ENCODE data around the gene MYL4.

Gene MYL4

DNA sequence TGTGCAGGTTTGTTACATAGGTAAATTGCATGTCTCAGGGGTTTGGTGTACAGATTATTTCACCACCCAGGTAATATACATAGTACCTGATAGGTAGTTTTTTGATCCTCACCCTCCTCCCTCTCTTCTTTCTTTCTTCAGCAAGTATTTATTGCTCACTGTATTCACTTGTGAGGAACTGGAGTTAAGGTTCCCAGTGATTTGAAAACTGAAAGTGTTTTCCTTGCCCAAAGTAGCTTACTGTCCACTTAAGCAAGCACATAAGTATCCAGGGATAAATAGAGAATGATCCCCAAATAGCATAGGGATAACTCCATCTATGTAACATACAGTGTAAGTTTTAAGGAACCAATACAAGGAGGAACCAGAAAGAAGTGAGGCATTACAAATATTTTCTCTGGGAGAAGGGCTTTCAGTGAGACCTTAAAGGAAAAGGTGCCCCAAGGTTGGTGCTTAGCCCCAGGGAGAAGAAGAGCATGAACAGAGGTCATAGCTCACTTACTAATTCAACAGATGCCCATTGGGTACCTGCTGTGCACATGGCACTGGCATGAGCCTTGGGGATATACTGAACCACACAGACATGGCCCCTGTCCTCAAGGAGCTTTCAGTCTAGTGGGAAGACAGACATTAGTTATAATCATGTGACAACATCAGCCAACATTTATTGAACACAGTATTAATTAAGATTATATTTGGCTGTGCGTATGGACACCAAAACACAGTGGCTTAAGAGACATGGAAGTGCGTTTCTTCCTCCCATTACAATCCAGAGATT, 17.0 kb downstream of the MYL4 start:
- TF ChIP-seq, protein P1, sequence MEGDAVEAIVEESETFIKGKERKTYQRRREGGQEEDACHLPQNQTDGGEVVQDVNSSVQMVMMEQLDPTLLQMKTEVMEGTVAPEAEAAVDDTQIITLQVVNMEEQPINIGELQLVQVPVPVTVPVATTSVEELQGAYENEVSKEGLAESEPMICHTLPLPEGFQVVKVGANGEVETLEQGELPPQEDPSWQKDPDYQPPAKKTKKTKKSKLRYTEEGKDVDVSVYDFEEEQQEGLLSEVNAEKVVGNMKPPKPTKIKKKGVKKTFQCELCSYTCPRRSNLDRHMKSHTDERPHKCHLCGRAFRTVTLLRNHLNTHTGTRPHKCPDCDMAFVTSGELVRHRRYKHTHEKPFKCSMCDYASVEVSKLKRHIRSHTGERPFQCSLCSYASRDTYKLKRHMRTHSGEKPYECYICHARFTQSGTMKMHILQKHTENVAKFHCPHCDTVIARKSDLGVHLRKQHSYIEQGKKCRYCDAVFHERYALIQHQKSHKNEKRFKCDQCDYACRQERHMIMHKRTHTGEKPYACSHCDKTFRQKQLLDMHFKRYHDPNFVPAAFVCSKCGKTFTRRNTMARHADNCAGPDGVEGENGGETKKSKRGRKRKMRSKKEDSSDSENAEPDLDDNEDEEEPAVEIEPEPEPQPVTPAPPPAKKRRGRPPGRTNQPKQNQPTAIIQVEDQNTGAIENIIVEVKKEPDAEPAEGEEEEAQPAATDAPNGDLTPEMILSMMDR (IDR thresholded peaks at IDR 0.05; ENCODE audit: insufficient read depth, low read depth, low read length, missing control alignments), result no peak
- no peak overlapping the region for H3K4me3 ChIP-seq (ENCODE audit: low read depth, low read length)
- DNase-seq (ENCODE audit: low read depth), result no peak

DNA sequence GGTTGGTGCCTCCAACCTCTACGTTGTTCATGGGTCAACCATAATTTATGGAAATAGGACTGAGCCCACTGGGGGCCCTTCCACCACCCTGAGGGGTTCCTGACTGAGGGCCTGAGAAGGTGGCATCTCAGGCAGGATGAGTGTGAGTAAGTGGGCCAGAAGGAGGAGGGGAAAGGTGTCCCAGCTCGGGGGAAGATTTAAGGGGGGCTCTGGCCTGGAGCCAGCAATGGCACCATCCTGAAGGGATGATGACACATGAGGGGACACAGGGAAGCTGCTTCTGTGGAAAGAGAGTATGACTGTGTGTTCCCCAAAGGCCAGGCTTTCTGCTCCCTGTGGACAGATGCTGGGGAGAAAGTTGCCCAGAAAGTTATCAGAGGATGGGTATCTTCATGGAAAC, 18.7 kb downstream of the MYL4 start:
- H3K4me3 ChIP-seq (ENCODE audit: low read depth, low read length), result no peak overlapping the region
- DNase-seq (ENCODE audit: low read depth), result no peak
- TF ChIP-seq, protein P1 (IDR thresholded peaks at IDR 0.05; ENCODE audit: insufficient read depth, low read depth, low read length, missing control alignments), result no peak

DNA sequence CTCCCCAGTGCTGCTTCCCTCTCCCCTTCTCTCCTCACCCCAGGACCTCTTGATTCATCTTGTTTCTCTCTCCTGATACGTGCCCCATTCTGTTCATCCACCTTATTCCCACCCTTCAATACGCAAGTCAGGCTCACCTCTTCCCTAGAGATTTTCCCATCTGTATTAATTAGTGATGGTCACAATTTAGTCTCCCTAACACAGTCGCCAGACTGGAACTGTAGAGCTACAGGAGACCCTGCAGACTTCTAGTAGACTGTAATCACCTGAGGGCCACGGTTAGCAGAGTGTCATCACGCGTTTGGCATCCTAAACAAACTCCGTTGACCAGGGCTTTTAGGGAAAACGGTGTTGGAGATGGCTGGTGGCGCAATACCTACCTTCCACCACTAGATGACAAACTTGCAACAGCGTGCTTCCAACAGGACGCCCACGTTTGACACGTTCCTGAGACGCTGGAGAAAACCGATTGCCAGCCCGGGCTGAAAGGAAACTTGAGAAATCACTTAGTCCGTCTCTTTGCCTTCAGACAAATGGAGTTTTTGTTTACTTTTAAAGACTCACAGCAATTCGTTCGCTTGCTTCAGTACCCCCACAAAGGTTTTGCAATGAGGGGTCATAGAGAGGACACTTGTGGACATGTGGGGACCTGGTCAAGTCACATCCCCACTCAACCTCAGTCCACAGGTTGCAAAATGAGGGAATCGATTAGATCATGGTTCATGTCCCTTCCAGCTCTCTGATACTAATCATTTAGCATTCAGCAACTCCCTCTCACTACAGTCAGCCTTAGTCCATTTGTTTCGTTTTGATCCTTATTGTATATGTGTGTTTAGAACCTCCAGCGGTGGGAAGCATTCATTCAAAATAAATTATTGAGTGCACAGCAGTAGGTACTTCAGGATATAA, 20.6 kb downstream of the MYL4 start:
- peak overlapping the region; percentile 54 for H3K4me3 ChIP-seq (ENCODE audit: low read depth, low read length)
- TF ChIP-seq, protein P1 (IDR thresholded peaks at IDR 0.05; ENCODE audit: insufficient read depth, low read depth, low read length, missing control alignments), result peak; percentile 100
- DNase-seq (ENCODE audit: low read depth), result peak; percentile 91

DNA sequence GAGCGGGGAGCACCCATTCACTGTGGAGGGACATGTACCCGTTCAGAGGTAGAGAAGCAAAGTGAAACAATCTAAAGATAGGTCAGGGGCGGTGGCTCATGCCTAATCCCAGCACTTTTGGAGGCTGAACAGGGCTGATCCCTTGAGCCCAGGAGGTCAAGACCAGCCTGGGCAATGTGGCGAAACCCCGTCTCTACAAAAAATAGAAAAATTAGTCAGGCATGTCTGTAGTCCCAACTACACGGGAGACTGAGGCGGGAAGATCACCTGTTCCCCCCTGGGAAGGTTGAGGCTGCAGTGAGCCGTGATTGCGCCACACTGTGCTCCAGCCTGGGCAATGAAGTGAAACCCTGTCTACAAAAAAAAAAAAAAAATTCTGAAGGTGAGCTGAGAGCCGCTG, 21.7 kb downstream of the MYL4 start:
- TF ChIP-seq, protein P1 (IDR thresholded peaks at IDR 0.05; ENCODE audit: insufficient read depth, low read depth, low read length, missing control alignments), result no peak
- peak; percentile 30 for DNase-seq (ENCODE audit: low read depth)
- H3K4me3 ChIP-seq (ENCODE audit: low read depth, low read length), result peak overlapping the region; percentile 54

DNA sequence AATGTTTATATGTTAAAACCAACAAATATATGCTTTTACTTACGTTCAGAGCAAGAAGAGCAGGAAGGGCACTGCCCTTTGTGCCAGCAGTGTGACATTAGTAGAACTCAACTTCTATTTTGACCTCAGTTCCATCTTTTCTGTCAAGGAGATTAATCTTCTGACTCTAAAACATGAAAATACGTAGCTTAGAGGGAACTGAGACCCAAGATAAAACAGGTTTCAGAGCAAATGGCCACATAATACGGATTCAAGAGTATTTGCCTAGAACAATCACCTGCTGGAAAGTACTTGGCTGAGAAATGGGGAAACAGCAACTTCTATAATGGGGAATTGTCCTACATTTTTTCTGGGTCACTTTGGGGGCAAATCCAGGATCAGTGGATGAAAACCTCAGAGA, 22.2 kb downstream of the MYL4 start:
- no peak for DNase-seq (ENCODE audit: low read depth)
- no peak overlapping the region; the same call in 1 of the 2 replicates for H3K4me3 ChIP-seq (ENCODE audit: low read depth, low read length)

DNA sequence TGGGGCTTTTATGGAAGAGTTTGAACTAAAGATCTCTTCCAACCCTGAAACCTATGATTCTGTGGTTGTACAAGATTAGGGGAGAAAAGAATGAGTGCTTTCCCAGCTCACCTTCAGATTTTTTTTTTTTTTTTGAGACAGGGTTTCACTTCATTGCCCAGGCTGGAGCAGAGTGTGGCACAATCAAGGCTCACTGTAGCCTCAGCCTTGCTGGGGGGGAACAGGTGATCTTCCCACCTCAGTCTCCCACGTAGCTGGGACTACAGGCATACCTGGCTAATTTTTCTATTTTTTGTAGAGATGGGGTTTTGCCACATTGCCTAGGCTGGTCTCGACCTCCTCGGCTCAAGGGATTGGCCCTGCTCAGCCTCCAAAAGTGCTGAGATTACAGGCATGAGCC, 22.7 kb downstream of the MYL4 start:
- DNase-seq (ENCODE audit: low read depth), result no peak
- TF ChIP-seq, protein P1 (IDR thresholded peaks at IDR 0.05; ENCODE audit: insufficient read depth, low read depth, low read length, missing control alignments), result no peak
- H3K4me3 ChIP-seq (ENCODE audit: low read depth, low read length), result no peak overlapping the region

More for the DNA sequence above, 22.2 kb downstream of the MYL4 start:
- TF ChIP-seq, protein P1 (IDR thresholded peaks at IDR 0.05; ENCODE audit: insufficient read depth, low read depth, low read length, missing control alignments), result no peak

Data from GM12865 (cell line).